Fibroblast of skin of right quadriceps (primary cell): Measurements from ENCODE around the gene ESPN.
"Not testable (repeated sequence)": the region's sequence is repeated elsewhere in the genome, so short reads cannot be mapped to it uniquely, and the experiment has no call there.

ENCODE experiments used
- DNase-seq: peaks from one replicate; pipeline ENCODE4 v3.0.0-alpha.2; 2013

Gene ESPN

DNA sequence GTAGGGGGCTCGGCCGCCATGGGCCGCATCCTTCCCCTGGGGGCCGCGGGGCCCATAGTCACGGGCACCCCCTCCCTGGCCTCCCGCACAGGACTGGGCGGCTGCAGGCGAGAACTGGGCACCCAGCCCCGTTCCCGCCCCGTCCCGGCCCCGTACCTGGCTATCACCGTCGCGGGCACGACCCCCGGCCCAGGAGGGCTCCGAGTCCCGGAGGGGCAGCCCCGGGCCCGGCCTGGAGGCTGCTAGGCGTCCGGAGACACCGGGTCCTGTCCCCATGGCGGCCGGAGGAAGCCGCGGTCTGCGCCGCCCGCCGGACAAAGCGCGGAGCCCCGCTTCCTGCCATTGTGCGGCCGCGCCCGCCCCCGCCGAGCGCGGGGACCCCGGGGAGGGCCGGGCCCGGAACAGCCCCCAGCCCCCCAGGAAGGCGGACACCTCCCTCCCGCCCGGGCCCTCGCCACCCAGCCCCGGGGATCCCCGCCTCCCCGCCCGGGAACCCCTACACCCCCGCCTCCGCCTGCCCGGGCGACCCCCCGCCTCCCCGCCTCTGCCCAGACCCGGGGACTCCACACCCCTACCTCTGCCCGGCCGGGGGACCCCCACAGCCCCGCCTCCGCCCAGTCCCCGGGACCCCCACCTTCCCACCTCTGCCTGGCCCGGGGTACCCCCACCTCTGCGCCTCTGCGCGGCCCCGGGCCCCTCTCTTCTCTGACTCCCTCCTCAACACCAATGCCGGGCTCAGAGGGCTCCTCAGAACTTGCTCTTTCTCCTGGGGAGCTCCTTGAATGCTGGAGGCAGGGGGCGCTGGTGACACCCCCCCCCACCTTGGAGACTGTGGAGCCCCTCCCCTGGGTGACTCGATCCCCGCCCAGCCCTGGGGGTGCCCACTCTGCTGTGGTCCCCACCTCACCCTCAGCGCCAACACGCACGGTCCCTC lies 60.9 kb downstream of the ESPN start:
- peak; percentile 27 for DNase-seq

GRCh38 chr1:6486433-6487011 lies 61.9 kb downstream of the ESPN start:
- peak; percentile 78 for DNase-seq

GRCh38 chr1:6487804-6488484 lies 63.4 kb downstream of the ESPN start:
- no peak for DNase-seq

- DNase-seq = peak; percentile 28
Measured at GRCh38 chr1:6488602-6489382, 64.2 kb downstream of the ESPN start.

- DNase-seq = no peak
Measured at GRCh38 chr1:6489383-6489765, 64.8 kb downstream of the ESPN start.

DNA sequence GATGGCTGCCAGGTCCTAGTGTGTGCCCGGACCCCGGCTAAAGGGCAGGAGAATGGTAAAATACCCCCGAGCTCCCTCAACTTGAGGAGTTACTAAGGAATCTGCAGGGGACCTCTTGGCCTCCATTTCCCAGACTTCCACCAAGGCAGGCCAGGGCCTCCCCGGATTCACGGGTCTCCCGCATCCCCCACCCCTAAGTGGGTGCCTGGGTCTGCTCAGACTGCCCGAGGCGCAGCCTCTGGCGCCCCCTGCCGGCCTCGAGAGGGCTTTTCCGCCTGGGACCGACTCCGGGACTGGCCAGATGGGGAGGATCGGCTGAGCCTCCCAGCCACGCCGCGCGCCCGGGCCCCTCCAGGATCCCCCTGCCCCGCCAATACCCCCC lies 65.2 kb downstream of the ESPN start:
- DNase-seq = peak; percentile 71

GRCh38 chr1:6490181-6491080 lies 65.9 kb downstream of the ESPN start:
- peak; percentile 79 for DNase-seq

DNA sequence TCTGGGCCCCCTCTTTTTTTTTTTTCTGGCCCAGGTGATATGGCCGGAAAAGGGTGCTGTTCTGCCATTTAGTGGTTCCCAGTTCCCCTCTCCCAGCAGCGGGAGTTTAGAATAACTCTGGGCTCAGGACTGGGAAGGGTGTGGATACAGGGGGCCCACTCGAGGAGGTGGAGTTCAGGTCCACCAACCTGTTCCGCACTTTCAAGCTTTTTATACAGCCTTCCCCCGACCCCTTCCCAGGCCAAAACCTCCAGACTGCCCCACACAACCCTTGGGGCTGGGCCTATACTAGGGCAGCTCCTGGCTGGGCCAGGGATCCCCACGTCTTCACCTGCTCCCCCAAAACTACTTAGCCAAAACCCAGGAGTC lies 66.5 kb downstream of the ESPN start:
- no peak for DNase-seq

DNA sequence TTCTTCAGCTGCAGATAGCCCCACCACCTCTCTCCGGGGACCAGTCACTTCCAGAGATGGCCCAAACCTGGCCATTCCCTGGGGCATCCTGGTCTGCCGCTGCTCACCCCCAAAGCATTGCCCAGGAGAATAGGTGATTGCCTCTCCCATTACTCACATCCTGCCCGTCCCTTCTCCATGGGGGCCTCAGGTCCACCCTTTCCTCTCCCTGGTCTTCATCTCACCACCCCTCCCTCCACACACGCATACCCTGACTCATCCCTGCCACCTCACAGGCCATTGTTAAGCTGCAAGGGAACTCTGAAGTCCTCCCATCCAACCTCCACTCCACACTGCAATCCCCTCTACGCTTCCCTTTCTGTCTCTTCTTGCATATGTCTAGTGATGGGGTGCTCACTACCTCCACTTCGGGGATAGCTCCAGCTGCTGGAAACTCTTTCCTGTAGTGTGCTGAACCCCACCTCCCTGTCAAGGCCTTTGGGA lies 66.9 kb downstream of the ESPN start, which contains the start of gene PLEKHG5:
Gene PLEKHG5, minus strand, starts transcription at position 188 of the 483 bp plus-strand sequence. CDS start 14,096 bp downstream, outside the sequence.
- DNase-seq = peak; percentile 89

DNA sequence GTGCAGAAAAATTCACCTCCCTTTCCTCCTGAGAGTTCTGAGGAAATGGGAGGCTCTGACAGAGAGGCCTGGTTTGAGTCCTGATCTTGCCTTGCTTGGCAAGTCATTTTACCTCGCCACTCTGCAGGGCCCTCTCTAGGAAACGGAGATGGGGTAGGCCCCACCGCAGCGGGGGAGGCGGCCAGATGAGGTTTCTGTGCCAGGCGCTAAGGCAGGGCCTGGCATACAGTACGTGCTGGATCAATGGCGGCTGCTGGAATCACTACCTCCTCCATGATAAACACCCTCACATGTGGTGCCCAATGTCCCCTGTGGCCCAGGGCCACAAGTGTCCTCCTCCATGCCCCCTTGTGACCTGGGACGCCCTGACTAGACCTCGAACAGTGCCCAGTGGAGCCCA lies 67.4 kb downstream of the ESPN start:
- DNase-seq = no peak

GRCh38 chr1:6493834-6494223 lies 69.3 kb downstream of the ESPN start:
- DNase-seq = not testable (repeated sequence)

DNA sequence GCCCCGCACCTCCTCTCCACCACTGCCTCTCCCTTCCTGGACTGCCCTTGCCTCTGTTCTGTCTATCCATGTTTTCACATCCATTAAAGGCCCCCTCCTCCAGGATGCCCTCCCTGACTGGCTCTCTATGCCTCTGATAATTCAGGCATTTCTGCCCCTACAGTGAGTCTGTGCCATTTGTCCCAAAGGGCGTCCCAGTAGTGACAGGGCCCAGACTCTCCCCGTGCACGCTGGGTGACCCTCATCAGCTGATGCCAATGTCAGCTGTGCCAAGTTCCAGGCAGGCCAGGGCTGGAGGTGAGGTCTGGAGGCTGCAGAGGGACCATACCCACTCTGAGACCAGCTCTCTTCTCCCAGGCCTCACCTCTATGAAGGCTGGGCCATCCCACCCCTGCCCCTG lies 70.1 kb downstream of the ESPN start:
- DNase-seq = no peak

DNA sequence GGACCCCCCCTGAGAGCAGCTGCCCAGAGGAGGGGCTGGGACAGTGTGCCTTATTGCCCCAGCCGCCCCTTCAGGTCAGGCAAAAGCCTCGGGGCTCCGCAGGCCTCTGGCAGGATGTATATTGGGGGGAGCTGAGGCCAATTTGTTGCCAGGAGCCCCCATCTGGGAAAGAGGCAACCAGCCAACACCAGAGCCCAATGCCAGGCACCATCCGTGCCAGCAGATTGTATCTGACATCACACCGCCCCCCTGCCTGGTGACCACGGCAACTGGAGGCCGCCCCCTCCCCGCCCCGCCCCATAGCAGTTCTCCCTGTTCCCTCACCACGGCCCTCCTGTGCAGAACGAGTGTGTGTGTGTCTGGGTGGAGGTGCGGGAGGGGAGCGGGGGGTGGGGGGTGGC lies 70.5 kb downstream of the ESPN start:
- no peak for DNase-seq

GRCh38 chr1:6495540-6496364 lies 71.2 kb downstream of the ESPN start:
- no peak for DNase-seq

- no peak for DNase-seq
Measured at GRCh38 chr1:6496365-6496721, 71.8 kb downstream of the ESPN start.

- DNase-seq = no peak
Measured at GRCh38 chr1:6496890-6497214, 72.3 kb downstream of the ESPN start.

GRCh38 chr1:6497215-6497866 lies 72.8 kb downstream of the ESPN start:
- DNase-seq = peak; percentile 30

DNA sequence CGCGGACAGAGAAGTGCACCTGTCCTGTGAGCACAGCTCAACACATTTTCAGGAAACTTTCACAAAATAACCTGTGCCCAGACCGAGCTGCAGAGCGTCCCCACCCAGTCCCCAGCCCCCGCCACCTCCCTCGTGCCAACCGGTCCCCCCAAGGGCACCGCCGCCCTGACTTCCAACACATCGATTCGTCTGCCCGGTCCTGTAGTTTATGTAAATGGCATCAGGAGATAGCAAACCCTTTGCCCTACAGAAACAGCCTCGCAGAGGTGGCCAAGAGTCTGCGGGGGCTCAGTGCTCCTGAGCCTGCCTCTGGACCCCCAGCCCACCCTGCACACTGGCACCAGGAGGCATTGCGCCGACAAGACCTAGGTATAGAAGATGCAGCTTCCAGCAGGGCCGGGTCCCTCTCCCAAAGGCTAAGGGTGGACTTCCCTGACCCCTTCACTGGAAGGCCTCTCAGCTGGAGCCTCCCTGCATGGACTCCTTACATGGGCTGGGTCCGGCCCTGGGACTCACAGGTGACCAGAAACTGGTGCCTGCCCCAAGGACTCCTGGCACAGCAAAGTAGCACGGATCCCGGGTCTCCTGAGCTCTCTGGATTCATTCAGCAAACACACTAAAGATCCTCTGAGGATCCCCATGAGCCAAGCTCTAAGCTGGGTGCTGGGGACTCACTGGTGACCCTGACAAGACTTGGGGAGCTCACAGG lies 73.4 kb downstream of the ESPN start:
- DNase-seq = no peak

- no peak for DNase-seq
Measured at GRCh38 chr1:6498576-6499111, 74.1 kb downstream of the ESPN start.

DNA sequence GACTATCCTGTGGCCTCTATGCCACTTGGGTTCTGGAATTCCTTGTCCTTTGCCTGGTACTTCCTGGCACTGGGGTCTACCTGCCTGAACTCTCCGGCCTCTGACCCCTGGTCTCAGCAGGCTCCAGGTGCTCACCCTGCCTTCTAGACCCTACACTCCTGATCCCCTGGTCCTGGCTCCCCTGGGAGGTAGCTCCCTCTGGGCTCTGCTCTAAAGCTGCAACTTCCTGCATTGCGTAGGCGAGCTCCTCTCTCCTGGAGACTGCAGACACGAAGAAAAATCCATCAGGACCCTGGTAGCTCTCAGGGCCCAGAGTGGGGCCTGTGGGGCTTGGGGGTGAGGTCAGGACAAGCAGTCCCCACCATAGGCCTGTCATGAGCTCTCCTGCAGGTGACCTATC lies 74.7 kb downstream of the ESPN start:
- DNase-seq = no peak
